H1 (cell line): ENCODE measurements around the gene MAGEA9B.

ENCODE experiments used
- BRCA1 ChIP-seq: IDR thresholded peaks from 2 replicates; pipeline ENCODE4 v1.6.1; 2012; ENCODE audit warnings: low read depth, low read length, improper control_type of control experiment
- CTCF ChIP-seq, 3 experiments: IDR thresholded peaks; 1 replicate in 2 of 3; 2 replicates in 1 of 3; pipeline versions ENCODE4 v1.5.1 to v1.6.1; 2011; ENCODE audit warnings: low read length in 3 of 3, mild to moderate bottlenecking in 3 of 3, inconsistent platforms in 2 of 3, low read depth in 1 of 3, moderate library complexity in 1 of 3; ENCODE audit not compliant: insufficient read depth in 1 of 3; ENCODE audit errors: control extremely low read depth in 1 of 3
- EZH2 ChIP-seq: fragments of 200-600 bp; sonication (generic); IDR thresholded peaks from 2 replicates; pipeline ENCODE4 v1.7.1; 2012; ENCODE audit warnings: low read depth, mild to moderate bottlenecking, moderate library complexity, low read length, inconsistent platforms; ENCODE audit not compliant: severe bottlenecking
- POLR2AphosphoS5 ChIP-seq: IDR thresholded peaks from 2 replicates; pipeline ENCODE4 v1.6.1; 2011; ENCODE audit warnings: low read depth, low read length
- RAD21 ChIP-seq, 2 experiments: IDR thresholded peaks in 1 of 2; conservative IDR thresholded peaks in 1 of 2; 2 replicates each; pipeline ENCODE4 v1.6.1; 2011; ENCODE audit warnings: low read depth in 2 of 2, low read length in 2 of 2, improper control_type of control experiment in 1 of 2, inconsistent platforms in 1 of 2, mild to moderate bottlenecking in 1 of 2, moderate library complexity in 1 of 2
- SP4 ChIP-seq: IDR thresholded peaks from 2 replicates; pipeline ENCODE4 v1.6.1; 2012; ENCODE audit warnings: low read length, inconsistent platforms
- SUZ12 ChIP-seq: fragments of 200-600 bp; sonication (generic); IDR thresholded peaks from 2 replicates; pipeline ENCODE4 v1.6.1; 2012; ENCODE audit warnings: mild to moderate bottlenecking, inconsistent platforms, low read length, moderate library complexity, mixed read lengths
- TAF1 ChIP-seq: IDR thresholded peaks from 2 replicates; pipeline ENCODE4 v1.6.1; 2011; ENCODE audit warnings: mild to moderate bottlenecking, low read depth, low read length
- ZNF274 ChIP-seq: IDR thresholded peaks from 2 replicates; pipeline ENCODE4 v1.7.0; 2012; ENCODE audit warnings: low read length, borderline replicate concordance; ENCODE audit errors: extremely low read depth
- TF ChIP-seq, protein P1 (sequence below): IDR thresholded peaks from 2 replicates; pipeline ENCODE4 v1.6.1; 2012; ENCODE audit warnings: low read length, inconsistent platforms

- TF ChIP-seq, protein P1, sequence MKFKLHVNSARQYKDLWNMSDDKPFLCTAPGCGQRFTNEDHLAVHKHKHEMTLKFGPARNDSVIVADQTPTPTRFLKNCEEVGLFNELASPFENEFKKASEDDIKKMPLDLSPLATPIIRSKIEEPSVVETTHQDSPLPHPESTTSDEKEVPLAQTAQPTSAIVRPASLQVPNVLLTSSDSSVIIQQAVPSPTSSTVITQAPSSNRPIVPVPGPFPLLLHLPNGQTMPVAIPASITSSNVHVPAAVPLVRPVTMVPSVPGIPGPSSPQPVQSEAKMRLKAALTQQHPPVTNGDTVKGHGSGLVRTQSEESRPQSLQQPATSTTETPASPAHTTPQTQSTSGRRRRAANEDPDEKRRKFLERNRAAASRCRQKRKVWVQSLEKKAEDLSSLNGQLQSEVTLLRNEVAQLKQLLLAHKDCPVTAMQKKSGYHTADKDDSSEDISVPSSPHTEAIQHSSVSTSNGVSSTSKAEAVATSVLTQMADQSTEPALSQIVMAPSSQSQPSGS = no peak
- TF ChIP-seq ZNF274 = no peak
- no peak for TF ChIP-seq RAD21 (IDR thresholded peaks at IDR 0.05 in 1 of 2, conservative IDR thresholded peaks at IDR 0.05 in 1 of 2; ENCODE audit: low read depth in 2 of 2, low read length in 2 of 2)
- peak in 1 of 3 experiments; percentile 9; a peak in 1 of 4 replicates for TF ChIP-seq CTCF (IDR thresholded peaks at IDR 0.05; ENCODE audit: control extremely low read depth in 1 of 3, insufficient read depth in 1 of 3, low read depth in 1 of 3, low read length in 3 of 3)
- no peak for TF ChIP-seq TAF1
- TF ChIP-seq POLR2AphosphoS5 = no peak
- TF ChIP-seq EZH2 = no peak
- TF ChIP-seq SUZ12 = no peak
- no peak for TF ChIP-seq BRCA1
- TF ChIP-seq SP4 = no peak
Observed at GRCh38 chrX:149610511-149610910, 23.3 kb upstream of the MAGEA9B start.
